Testis (tissue), 3 donors: ENCODE data around the gene SDC3. TPM values are rescaled to one million over a fixed set of nuclear protein-coding genes. Genes with fewer than 3 reads are reported as not detected.

Source experiments
- DNase-seq: peaks from one replicate; pipeline ENCODE4 v3.0.0-alpha.2; 2019
- H3K27ac ChIP-seq, 2 donors: fragments of 200-600 bp; sonication (generic); one replicate each; pipeline ENCODE4 v1.5.1; 2019
- H3K27me3 ChIP-seq: fragments of 200-600 bp; sonication (generic); one replicate; pipeline ENCODE4 v1.5.1; 2019
- H3K36me3 ChIP-seq: fragments of 200-600 bp; sonication (generic); one replicate; pipeline ENCODE4 v1.5.1; 2017; ENCODE audit warnings: low read depth; ENCODE audit errors: missing control alignments
- H3K4me1 ChIP-seq: fragments of 200-600 bp; sonication (generic); one replicate; pipeline ENCODE4 v1.5.1; 2019
- H3K4me3 ChIP-seq, 2 donors: fragments of 200-600 bp; sonication (generic); one replicate each; pipeline ENCODE4 v1.5.1; 2017 to 2019
- H3K9me3 ChIP-seq: fragments of 200-600 bp; sonication (generic); one replicate; pipeline ENCODE4 v1.5.1; 2017
- CTCF ChIP-seq, 3 experiments: fragments of 450-650 bp in 2 of 3; fragments of 200-600 bp in 1 of 3; sonication (generic) in 1 of 3; IDR thresholded peaks; one replicate each; pipeline ENCODE4 v1.5.1; 2016 to 2019; ENCODE audit warnings: antibody characterized with exemption in 3 of 3, mild to moderate bottlenecking in 2 of 3, moderate library complexity in 1 of 3
- POLR2A ChIP-seq: fragments of 450-650 bp; IDR thresholded peaks from one replicate; pipeline ENCODE4 v1.6.1; 2017; ENCODE audit warnings: antibody characterized with exemption, mild to moderate bottlenecking, moderate library complexity
- WGBS, 2 donors: methylation state at CpG; one replicate each; pipeline ENCODE4 v1.1.5; 2018; 5-methylcytosine and 5-hydroxymethylcytosine counted together
- intact Hi-C: fragments of 100-400 bp; cut with DNase I; formaldehyde crosslinking; loops from one replicate; pipeline ENCODE4 v1.15.1; 2023; ENCODE audit warnings: low total_unique reads
- polyA plus RNA-seq: library from polyadenylated mRNA; stranded (reverse); fragments of 350-450 nt; fragmentation: Illumina TruSeq; extraction: RNeasy Lipid Tissue Mini Kit (QIAGEN cat#74804); gene quantifications from one replicate; pipeline ENCODE4 v1.2.3, GENCODE V29; 2014; ENCODE audit warnings: low read depth, low replicate concordance; ENCODE audit not compliant: insufficient read depth
- total RNA-seq, 2 donors: library from RNA; depleted of rRNA; stranded (reverse); fragments of >200 nt; gene quantifications; one replicate each; pipeline ENCODE4 v1.2.3, GENCODE V29; 2016

The SDC3 gene
- total and polyA plus RNA-seq, 3 donors from 2014 or later, result 3.9 to 21.2 (median 6.9) TPM

- no peaks in the 10 kb centered on the region for H3K27me3 ChIP-seq
- no peaks in the 10 kb centered on the region for H3K9me3 ChIP-seq
- H3K36me3 ChIP-seq, result no peaks in the 10 kb centered on the region
- TF ChIP-seq POLR2A, result no peak
- TF ChIP-seq CTCF (IDR thresholded peaks at IDR 0.05), result no peak
- H3K4me1 ChIP-seq, result no peaks in the 10 kb centered on the region
- H3K4me3 ChIP-seq, result no peak overlapping the region
- whole genome bisulfite sequencing, 2 donors, result 58 to 63% methylated on average over 10 of the region's 10 CpGs
- no peak overlapping the region for H3K27ac ChIP-seq
- DNase-seq, result no peak
- intact Hi-C loops, result no loop called here
Measured at GRCh38 chr1:30840904-30841598, 67.5 kb downstream of the SDC3 start.

DNA sequence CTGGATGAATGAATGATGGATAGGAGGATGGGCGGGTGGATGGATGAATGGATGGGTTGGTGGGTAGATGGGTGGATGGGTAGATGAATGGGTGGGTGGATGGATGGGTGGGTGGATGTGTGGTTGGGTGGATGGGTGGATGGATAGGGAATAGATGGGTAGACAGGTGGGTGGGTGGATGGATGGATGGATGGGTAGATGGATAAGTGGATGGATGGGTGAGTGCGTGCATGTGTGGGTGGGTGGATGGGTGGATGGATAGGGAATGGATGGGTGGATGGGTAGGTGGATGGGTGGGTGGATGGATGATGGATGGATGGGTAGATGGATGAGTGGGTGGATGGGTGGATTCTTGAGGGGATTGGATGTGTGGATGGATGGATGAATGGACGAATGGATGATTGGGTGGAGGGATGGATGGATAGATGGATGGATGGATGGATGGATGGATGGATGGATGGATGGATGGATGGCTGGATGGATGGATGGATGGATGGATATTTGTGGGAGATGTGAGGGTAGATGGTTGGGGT, 68.7 kb downstream of the SDC3 start:
- no peak overlapping the region for H3K27ac ChIP-seq
- intact Hi-C loops, result no loop called here
- H3K27me3 ChIP-seq, result no peaks in the 10 kb centered on the region
- no peak for TF ChIP-seq POLR2A
- TF ChIP-seq CTCF (IDR thresholded peaks at IDR 0.05), result no peak
- H3K4me1 ChIP-seq, result no peaks in the 10 kb centered on the region
- H3K9me3 ChIP-seq, result no peaks in the 10 kb centered on the region
- WGBS, 2 donors, result 90 to 97% methylated on average over 3 of the region's 3 CpGs
- H3K36me3 ChIP-seq, result no peaks in the 10 kb centered on the region
- no peak for DNase-seq
- no peak overlapping the region for H3K4me3 ChIP-seq

DNA sequence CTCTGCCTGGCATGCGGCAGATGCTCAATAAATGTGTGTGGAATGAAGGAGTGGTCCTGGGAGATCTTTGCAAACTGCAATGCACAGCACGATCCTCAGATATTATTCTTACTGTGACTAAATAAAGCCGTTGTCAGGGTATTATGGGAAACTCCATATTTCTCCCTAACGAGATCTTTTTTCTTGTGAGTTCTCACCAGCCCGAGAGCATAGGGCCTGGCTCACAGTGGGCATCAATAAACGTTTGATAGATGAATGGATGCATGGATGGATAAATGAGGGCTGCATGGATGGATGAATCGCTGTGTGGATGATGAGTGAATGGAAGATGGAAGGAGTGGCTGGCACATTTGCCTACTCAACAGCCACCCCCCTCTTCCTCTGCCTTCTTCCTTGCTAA, 69.6 kb downstream of the SDC3 start:
- Histone ChIP-seq H3K9me3 (no peaks in the 10 kb centered on the region), H3K27me3 (no peaks in the 10 kb centered on the region), H3K4me3 (no peak overlapping the region), H3K27ac (no peak overlapping the region), H3K4me1 (no peaks in the 10 kb centered on the region), H3K36me3 (no peaks in the 10 kb centered on the region)
- DNase-seq, result no peak
- TF ChIP-seq CTCF (IDR thresholded peaks at IDR 0.05) (no peak), POLR2A (no peak)
- intact Hi-C loops, result no loop called here
- 90 to 94% methylated on average over 7 of the region's 7 CpGs for WGBS, 2 donors

GRCh38 chr1:30837653-30838052, 70.9 kb downstream of the SDC3 start:
- H3K9me3 ChIP-seq, result no peaks in the 10 kb centered on the region
- H3K4me3 ChIP-seq, result no peak overlapping the region
- DNase-seq, result no peak
- TF ChIP-seq CTCF (IDR thresholded peaks at IDR 0.05) (no peak), POLR2A (no peak)
- no peaks in the 10 kb centered on the region for H3K36me3 ChIP-seq
- WGBS, 2 donors, result 83 to 95% methylated on average over 1 of the region's 1 CpG
- intact Hi-C loops, result no loop called here
- no peak overlapping the region for H3K27ac ChIP-seq
- no peaks in the 10 kb centered on the region for H3K27me3 ChIP-seq
- H3K4me1 ChIP-seq, result no peaks in the 10 kb centered on the region

DNA sequence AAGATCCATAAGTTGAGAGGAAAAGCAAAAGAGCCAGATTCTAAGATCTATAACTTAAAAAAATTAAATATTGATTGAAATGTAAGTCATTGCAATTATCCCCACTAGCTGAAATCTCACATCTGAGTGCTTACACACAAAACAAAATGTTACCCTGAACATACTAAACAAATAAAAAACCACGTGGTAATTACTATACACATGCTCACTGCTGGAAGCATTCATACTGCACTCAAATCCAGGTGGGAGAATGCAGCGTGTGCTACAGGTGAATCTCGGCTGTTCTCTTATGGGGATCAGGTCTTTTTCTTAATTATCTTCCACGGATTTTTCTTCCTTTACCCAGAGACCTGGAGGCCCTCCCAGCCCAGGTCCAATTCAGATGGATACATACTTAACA, 74.3 kb downstream of the SDC3 start:
- no peak for TF ChIP-seq CTCF (IDR thresholded peaks at IDR 0.05)
- TF ChIP-seq POLR2A, result no peak
- intact Hi-C loops, result no loop called here
- Histone ChIP-seq H3K27me3 (no peaks in the 10 kb centered on the region), H3K4me1 (no peaks in the 10 kb centered on the region), H3K9me3 (no peaks in the 10 kb centered on the region), H3K4me3 (no peak overlapping the region), H3K27ac (no peak overlapping the region), H3K36me3 (no peaks in the 10 kb centered on the region)
- 69 to 77% methylated on average over 4 of the region's 4 CpGs for WGBS, 2 donors
- DNase-seq, result no peak
